Right lobe of liver (tissue), 6 donors: ENCODE data around the gene MAP3K9. TPM values are rescaled to one million over a fixed set of nuclear protein-coding genes. Genes with fewer than 3 reads are reported as not detected.

Source experiments
- ATAC-seq, 4 donors: fragments of 200-7000 bp; cut with Tn5 transposase; one replicate each; pipeline ENCODE4 v1.9.1; 2020; ENCODE audit warnings: mild to moderate bottlenecking in 4 of 4, moderate library complexity in 4 of 4
- DNase-seq, 3 donors: peaks; one replicate each; pipeline ENCODE4 v3.0.0-alpha.2; 2020
- H3K27ac ChIP-seq, 3 donors: fragments of 200-600 bp; one replicate each; pipeline ENCODE4 v1.8.0; 2022
- H3K27me3 ChIP-seq, 2 donors: fragments of 200-600 bp; one replicate each; pipeline ENCODE4 v1.8.0; 2022
- H3K36me3 ChIP-seq, 4 donors: fragments of 200-600 bp; sonication (generic) in 1 of 4; one replicate each; pipeline versions ENCODE4 v1.5.1 to v1.8.0; 2017 to 2022; ENCODE audit warnings: control low read depth in 1 of 4
- H3K4me1 ChIP-seq, 4 donors: fragments of 200-600 bp; sonication (generic) in 1 of 4; one replicate each; pipeline versions ENCODE4 v1.5.1 to v1.8.0; 2017 to 2022; ENCODE audit warnings: control low read depth in 1 of 4
- H3K4me3 ChIP-seq, 3 donors: fragments of 200-600 bp; one replicate each; pipeline ENCODE4 v1.8.0; 2022
- H3K9me3 ChIP-seq, 4 donors: fragments of 200-600 bp; sonication (generic) in 1 of 4; one replicate each; pipeline versions ENCODE4 v1.5.1 to v1.8.0; 2017 to 2022; ENCODE audit warnings: control low read depth in 1 of 4
- POLR2A ChIP-seq: fragments of 450-650 bp; IDR thresholded peaks from one replicate; pipeline ENCODE4 v1.6.1; 2017; ENCODE audit warnings: antibody characterized with exemption, mild to moderate bottlenecking
- WGBS: methylation state at CpG from one replicate; pipeline ENCODE4 v1.1.6; 2018; ENCODE audit warnings: low coverage, low lambda C conversion rate; ENCODE audit not compliant: insufficient coverage; ENCODE audit errors: missing lambda C conversion rate; 5-methylcytosine and 5-hydroxymethylcytosine counted together
- intact Hi-C, 2 donors: fragments of 100-400 bp; cut with DNase I; formaldehyde crosslinking; loops; one replicate each; pipeline versions ENCODE4 v1.11.2 to v1.14.1; 2022
- total RNA-seq, 6 experiments: library from RNA; depleted of rRNA in 2 of 6; stranded (reverse); fragments of >200 nt in 2 of 6; fragmentation: NEBNext Ultra II Directional in 3 of 6; extraction: Animal tissue kit (Norgen Biotek cat#: 25700) in 3 of 6; gene quantifications; one replicate each; pipeline versions ENCODE4 v1.1.0 to v1.2.4, GENCODE V29; 2016 to 2023
- TF ChIP-seq, protein P1 (sequence below), 4 donors: fragments of 200-600 bp in 3 of 4; fragments of 450-650 bp in 1 of 4; IDR thresholded peaks; one replicate each; pipeline versions ENCODE4 v1.5.1 to v1.8.0; 2016 to 2022; ENCODE audit warnings: antibody characterized with exemption in 4 of 4, mild to moderate bottlenecking in 2 of 4
- donor health status: DM: no; HTN: yes; CAD: no.
- donor health status: DM: no; HTN: no; CAD: no.
- donor health status: DM: no; HTN: no; CAD: no.
- donor health status: DM: no; HTN: yes; CAD: no.
- donor health status: DM: no; HTN: yes; CAD: no.

MAP3K9 gene
- total RNA-seq, 6 experiments from 2014 or later, result 2.0 to 3.6 (median 2.7) TPM

DNA sequence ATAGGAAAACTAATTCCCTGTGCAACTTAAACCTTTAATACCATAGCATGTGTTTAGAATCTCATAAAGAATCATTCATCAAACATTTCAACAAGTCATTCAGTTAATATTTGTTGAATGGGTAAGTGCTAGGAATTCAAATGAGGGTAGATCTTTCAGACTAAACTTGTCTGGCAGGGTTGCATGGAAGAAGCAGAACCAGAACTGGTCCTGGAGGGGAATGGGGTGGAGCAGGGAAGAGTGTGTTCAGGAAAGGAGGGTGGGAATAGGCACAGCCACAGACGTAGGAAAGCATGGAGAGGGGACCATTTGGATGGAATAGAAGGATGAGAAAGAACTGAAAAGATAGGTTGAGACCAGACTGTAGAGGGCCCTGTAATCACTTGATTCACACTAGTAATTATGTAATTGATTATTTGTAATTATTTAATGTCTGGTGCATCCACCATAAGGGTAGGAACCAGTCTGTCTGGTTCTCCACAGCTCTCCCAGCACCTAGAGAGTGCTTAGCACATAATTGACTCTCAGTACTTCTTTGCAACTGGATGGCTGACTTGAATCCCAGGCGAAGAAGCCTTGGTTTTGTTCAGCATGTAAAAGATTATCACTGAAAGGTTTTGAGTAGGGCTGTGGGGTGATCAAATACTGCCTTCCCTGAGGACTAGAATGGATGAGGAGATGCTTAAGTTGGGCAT is 3.0 kb upstream of the MAP3K9 start:
- no peak for ATAC-seq
- no peak for DNase-seq
- Histone ChIP-seq H3K27ac (no peak overlapping the region), H3K36me3 (no peaks in the 10 kb centered on the region), H3K9me3 (no peaks in the 10 kb centered on the region), H3K4me3 (no peak overlapping the region), H3K27me3 (no peaks in the 10 kb centered on the region), H3K4me1 (peaks cover 0 to 6% (median 0%) of the 10 kb centered on the region in 4 donors)
- intact Hi-C loops, result loop anchor here (10.0 kb wide), 3 partner anchors 163 to 197 kb away; no protein-coding TSS in a partner anchor
- TF ChIP-seq POLR2A, result no peak
- TF ChIP-seq, protein P1, sequence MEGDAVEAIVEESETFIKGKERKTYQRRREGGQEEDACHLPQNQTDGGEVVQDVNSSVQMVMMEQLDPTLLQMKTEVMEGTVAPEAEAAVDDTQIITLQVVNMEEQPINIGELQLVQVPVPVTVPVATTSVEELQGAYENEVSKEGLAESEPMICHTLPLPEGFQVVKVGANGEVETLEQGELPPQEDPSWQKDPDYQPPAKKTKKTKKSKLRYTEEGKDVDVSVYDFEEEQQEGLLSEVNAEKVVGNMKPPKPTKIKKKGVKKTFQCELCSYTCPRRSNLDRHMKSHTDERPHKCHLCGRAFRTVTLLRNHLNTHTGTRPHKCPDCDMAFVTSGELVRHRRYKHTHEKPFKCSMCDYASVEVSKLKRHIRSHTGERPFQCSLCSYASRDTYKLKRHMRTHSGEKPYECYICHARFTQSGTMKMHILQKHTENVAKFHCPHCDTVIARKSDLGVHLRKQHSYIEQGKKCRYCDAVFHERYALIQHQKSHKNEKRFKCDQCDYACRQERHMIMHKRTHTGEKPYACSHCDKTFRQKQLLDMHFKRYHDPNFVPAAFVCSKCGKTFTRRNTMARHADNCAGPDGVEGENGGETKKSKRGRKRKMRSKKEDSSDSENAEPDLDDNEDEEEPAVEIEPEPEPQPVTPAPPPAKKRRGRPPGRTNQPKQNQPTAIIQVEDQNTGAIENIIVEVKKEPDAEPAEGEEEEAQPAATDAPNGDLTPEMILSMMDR (IDR thresholded peaks at IDR 0.05), result no peak
- WGBS, result 80% methylated on average over 2 of the region's 2 CpGs

DNA sequence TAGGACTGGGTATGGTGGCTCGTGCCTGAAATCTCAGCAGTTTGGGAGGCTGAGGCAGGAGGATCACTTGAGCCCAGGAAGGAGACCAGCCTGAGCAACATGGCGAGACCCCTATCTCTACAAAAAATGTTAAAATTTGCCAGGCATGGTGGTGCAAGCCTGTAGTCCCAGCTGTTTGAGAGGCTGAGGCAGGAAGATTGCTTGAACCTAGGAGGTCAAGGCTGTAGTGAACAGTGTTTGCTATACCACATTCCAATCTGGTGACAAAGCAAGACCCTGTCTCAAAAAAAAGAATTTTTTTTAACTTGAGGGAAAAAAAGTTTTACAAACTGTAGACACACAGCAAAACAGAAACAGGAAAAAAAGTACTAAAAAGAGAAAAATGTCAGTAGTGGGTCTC is 2.3 kb upstream of the MAP3K9 start:
- H3K4me1 ChIP-seq, result peaks cover 0 to 6% (median 0%) of the 10 kb centered on the region in 4 donors
- ATAC-seq, result no peak
- intact Hi-C loops, result loop anchor here (10.0 kb wide), 3 partner anchors 163 to 197 kb away; no protein-coding TSS in a partner anchor
- no peaks in the 10 kb centered on the region for H3K27me3 ChIP-seq
- DNase-seq, result no peak
- H3K36me3 ChIP-seq, result no peaks in the 10 kb centered on the region
- H3K9me3 ChIP-seq, result no peaks in the 10 kb centered on the region
- H3K27ac ChIP-seq, result no peak overlapping the region
- TF ChIP-seq, protein P1 (IDR thresholded peaks at IDR 0.05), result no peak
- no peak for TF ChIP-seq POLR2A
- H3K4me3 ChIP-seq, result no peak overlapping the region
- WGBS, result 60% methylated on average over 1 of the region's 2 CpGs

DNA sequence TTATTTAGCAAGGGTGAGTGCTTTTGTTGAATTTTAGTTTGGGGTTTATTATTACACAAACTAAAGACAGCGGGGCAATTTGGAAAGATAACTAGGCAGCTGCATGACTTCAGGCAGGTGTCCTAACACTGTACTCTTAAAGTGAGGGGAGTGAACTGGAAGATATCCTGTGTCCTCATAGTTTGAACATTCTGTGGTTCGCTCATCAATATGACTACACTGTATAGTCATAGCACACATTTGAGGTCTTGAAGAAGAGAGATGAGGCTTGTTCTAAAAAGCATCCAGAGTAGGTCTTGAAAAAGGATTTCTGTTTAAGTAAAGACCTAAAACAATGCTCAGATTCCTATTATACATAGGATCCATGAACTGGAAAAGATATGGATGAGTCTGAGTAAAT is 1.7 kb upstream of the MAP3K9 start:
- TF ChIP-seq POLR2A, result no peak
- TF ChIP-seq, protein P1 (IDR thresholded peaks at IDR 0.05), result no peak
- 93% methylated on average over 2 of the region's 2 CpGs for WGBS

DNA sequence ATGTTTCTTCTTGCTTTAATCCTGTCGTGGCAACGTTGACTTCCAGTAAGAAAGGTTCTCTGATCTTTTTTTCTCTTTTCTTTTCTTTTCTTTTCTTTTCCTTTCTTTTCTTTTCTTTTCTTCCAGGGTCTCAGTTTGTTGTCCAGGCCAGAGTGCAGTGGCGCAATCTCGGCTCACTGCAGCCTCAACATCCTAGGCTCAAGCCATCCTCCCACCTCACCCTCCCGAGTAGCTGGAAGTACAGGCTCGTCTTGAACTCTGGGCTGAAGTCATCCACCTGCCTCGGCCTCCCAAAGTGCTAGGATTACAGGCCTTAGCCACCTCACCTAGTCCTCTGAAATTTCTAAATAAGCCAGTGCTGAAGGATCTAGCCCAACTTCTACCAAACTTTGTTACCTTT is 1.3 kb upstream of the MAP3K9 start:
- Histone ChIP-seq H3K4me1 (peaks cover 0 to 6% (median 0%) of the 10 kb centered on the region in 4 donors), H3K9me3 (no peaks in the 10 kb centered on the region), H3K27me3 (no peaks in the 10 kb centered on the region), H3K4me3 (no peak overlapping the region), H3K36me3 (no peaks in the 10 kb centered on the region), H3K27ac (no peak overlapping the region)
- WGBS, result 57% methylated on average over 5 of the region's 7 CpGs
- DNase-seq (no peak), ATAC-seq (no peak)
- intact Hi-C loops, result loop anchor here (10.0 kb wide), 3 partner anchors 164 to 196 kb away; no protein-coding TSS in a partner anchor
- TF ChIP-seq, protein P1 (IDR thresholded peaks at IDR 0.05), result no peak
- no peak for TF ChIP-seq POLR2A

More for the DNA sequence above, 1.7 kb upstream of the MAP3K9 start:
- peaks cover 0 to 6% (median 0%) of the 10 kb centered on the region in 4 donors for H3K4me1 ChIP-seq
- no peak overlapping the region for H3K27ac ChIP-seq
- no peak for DNase-seq
- no peaks in the 10 kb centered on the region for H3K9me3 ChIP-seq
- intact Hi-C loops, result loop anchor here (10.0 kb wide), 3 partner anchors 164 to 196 kb away; no protein-coding TSS in a partner anchor
- no peaks in the 10 kb centered on the region for H3K36me3 ChIP-seq
- ATAC-seq, result no peak
- no peak overlapping the region for H3K4me3 ChIP-seq
- no peaks in the 10 kb centered on the region for H3K27me3 ChIP-seq
